Left ventricle myocardium inferior (tissue), 1 donor: ENCODE data around the gene NUP98. TPM values are rescaled to one million over a fixed set of nuclear protein-coding genes. Genes with fewer than 3 reads are reported as not detected.

ENCODE experiments used
- DNase-seq: peaks from one replicate; pipeline ENCODE4 v3.0.0-alpha.2; 2020
- H3K27ac ChIP-seq: fragments of 200-600 bp; replicated peaks from 2 replicates; pipeline ENCODE4 v1.8.0; 2021
- H3K27me3 ChIP-seq: fragments of 200-600 bp; 2 replicates; pipeline ENCODE4 v1.8.0; 2021; ENCODE audit warnings: low read depth
- H3K36me3 ChIP-seq: fragments of 200-600 bp; 2 replicates; pipeline ENCODE4 v1.8.0; 2021
- H3K4me1 ChIP-seq: fragments of 200-600 bp; 2 replicates; pipeline ENCODE4 v1.8.0; 2021
- H3K4me3 ChIP-seq: fragments of 200-600 bp; 2 replicates; pipeline ENCODE4 v1.8.0; 2021; ENCODE audit warnings: mild to moderate bottlenecking, moderate library complexity
- H3K9me3 ChIP-seq: fragments of 200-600 bp; replicated peaks from 2 replicates; pipeline ENCODE4 v1.8.0; 2021
- CTCF ChIP-seq: fragments of 200-600 bp; IDR thresholded peaks from 2 replicates; pipeline ENCODE4 v1.8.0; 2021; ENCODE audit warnings: antibody characterized with exemption, mild to moderate bottlenecking, borderline replicate concordance
- intact Hi-C: fragments of 100-400 bp; cut with micrococcal nuclease; formaldehyde crosslinking; loops from one replicate; pipeline ENCODE4 v1.11.0; 2022
- total RNA-seq: library from RNA; stranded (reverse); fragmentation: NEBNext Ultra II Directional; extraction: Animal tissue kit (Norgen Biotek cat#: 25700); gene quantifications from one replicate; pipeline ENCODE4 v1.2.1, GENCODE V29; 2021
- donor health status: DM: no; HTN: yes; CAD: no; lungs with severe emphysema.

NUP98 gene
- total RNA-seq, 1 donor from 2014 or later = 37.3 TPM

GRCh38 chr11:3831378-3832239 lies 34.3 kb upstream of the NUP98 start:
- intact Hi-C loops = no loop called here
- TF ChIP-seq CTCF = no peak
- Histone ChIP-seq H3K36me3 (peaks cover 32% of the 10 kb centered on the region), H3K9me3 (no peaks in the 10 kb centered on the region), H3K4me3 (no peak overlapping the region), H3K27me3 (no peaks in the 10 kb centered on the region), H3K4me1 (peaks cover 61% of the 10 kb centered on the region), H3K27ac (peak overlapping the region; percentile 65)
- peak; percentile 43 for DNase-seq

- Histone ChIP-seq H3K27ac (peak overlapping the region; percentile 65), H3K4me1 (peaks cover 53% of the 10 kb centered on the region), H3K4me3 (no peak overlapping the region), H3K27me3 (no peaks in the 10 kb centered on the region), H3K36me3 (peaks cover 37% of the 10 kb centered on the region), H3K9me3 (no peaks in the 10 kb centered on the region)
- DNase-seq = no peak
- TF ChIP-seq CTCF = no peak
- intact Hi-C loops = no loop called here
Measured at GRCh38 chr11:3830730-3831129, 33.4 kb upstream of the NUP98 start.

GRCh38 chr11:3830088-3830487 lies 32.7 kb upstream of the NUP98 start:
- peaks cover 46% of the 10 kb centered on the region for H3K4me1 ChIP-seq
- no peak for TF ChIP-seq CTCF
- DNase-seq = no peak
- no peak overlapping the region for H3K27ac ChIP-seq
- H3K36me3 ChIP-seq = peaks cover 44% of the 10 kb centered on the region
- H3K9me3 ChIP-seq = no peaks in the 10 kb centered on the region
- no peak overlapping the region for H3K4me3 ChIP-seq
- intact Hi-C loops = no loop called here
- H3K27me3 ChIP-seq = no peaks in the 10 kb centered on the region

- Histone ChIP-seq H3K4me1 (peaks cover 21% of the 10 kb centered on the region), H3K27ac (no peak overlapping the region), H3K27me3 (no peaks in the 10 kb centered on the region), H3K9me3 (no peaks in the 10 kb centered on the region), H3K36me3 (peaks cover 45% of the 10 kb centered on the region), H3K4me3 (no peak overlapping the region)
- no peak for DNase-seq
- intact Hi-C loops = no loop called here
- no peak for TF ChIP-seq CTCF
Measured at GRCh38 chr11:3827434-3828186, 30.3 kb upstream of the NUP98 start.

- Histone ChIP-seq H3K36me3 (peaks cover 45% of the 10 kb centered on the region), H3K4me3 (no peak overlapping the region), H3K27me3 (no peaks in the 10 kb centered on the region), H3K27ac (no peak overlapping the region), H3K4me1 (peaks cover 13% of the 10 kb centered on the region), H3K9me3 (no peaks in the 10 kb centered on the region)
- no peak for TF ChIP-seq CTCF
- intact Hi-C loops = no loop called here
- DNase-seq = no peak
Measured at GRCh38 chr11:3826721-3827120, 29.4 kb upstream of the NUP98 start.
